Heart right ventricle (tissue), 16 donors: ENCODE measurements around the gene OXNAD1. TPM values are rescaled to one million over a fixed set of nuclear protein-coding genes. Genes with fewer than 3 reads are reported as not detected.
A peak's percentile ranks its signal among the peaks of the same experiment; 100 is the strongest.

Source experiments
- ATAC-seq, 8 donors: fragments of 200-7000 bp; cut with Tn5 transposase; one replicate each; pipeline ENCODE4 v1.9.1; 2020; ENCODE audit warnings: mild to moderate bottlenecking in 8 of 8, moderate library complexity in 8 of 8, moderate number of reproducible peaks in 1 of 8
- DNase-seq, 2 donors: peaks; one replicate each; pipeline ENCODE4 v3.0.0-alpha.2; 2020
- H3K27ac ChIP-seq, 10 donors: fragments of 200-600 bp; sonication (generic) in 2 of 10; one replicate each; pipeline versions ENCODE4 v1.5.0 to v1.8.0; 2020 to 2022; ENCODE audit warnings: mild to moderate bottlenecking in 3 of 10
- H3K27me3 ChIP-seq, 7 donors: fragments of 200-600 bp; one replicate each; pipeline ENCODE4 v1.8.0; 2021 to 2022; ENCODE audit warnings: mild to moderate bottlenecking in 2 of 7
- H3K36me3 ChIP-seq, 9 donors: fragments of 200-600 bp; sonication (generic) in 1 of 9; one replicate each; pipeline versions ENCODE4 v1.5.0 to v1.8.0; 2020 to 2022; ENCODE audit warnings: mild to moderate bottlenecking in 2 of 9
- H3K4me1 ChIP-seq, 9 donors: fragments of 200-600 bp; sonication (generic) in 1 of 9; one replicate each; pipeline versions ENCODE4 v1.5.0 to v1.8.0; 2020 to 2022; ENCODE audit warnings: mild to moderate bottlenecking in 4 of 9
- H3K4me3 ChIP-seq, 10 donors: fragments of 200-600 bp; sonication (generic) in 2 of 10; one replicate each; pipeline versions ENCODE4 v1.5.0 to v1.8.0; 2020 to 2022; ENCODE audit warnings: mild to moderate bottlenecking in 7 of 10, moderate library complexity in 2 of 10
- H3K9me3 ChIP-seq, 11 donors: fragments of 200-600 bp in 10 of 11; sonication (generic) in 2 of 11; one replicate each; pipeline versions ENCODE4 v1.5.0 to v1.8.0; 2013 to 2022; ENCODE audit warnings: mild to moderate bottlenecking in 2 of 11, control low read depth in 1 of 11, moderate library complexity in 1 of 11
- CTCF ChIP-seq, 9 donors: fragments of 200-600 bp; sonication (generic) in 2 of 9; IDR thresholded peaks; one replicate each; pipeline versions ENCODE4 v1.5.0 to v1.8.0; 2021 to 2022; ENCODE audit warnings: antibody characterized with exemption in 9 of 9, mild to moderate bottlenecking in 5 of 9, moderate library complexity in 1 of 9
- WGBS, 2 donors: extraction: QIAGEN DNeasy Blood & Tissue Kit; methylation state at CpG; one replicate each; pipeline ENCODE4 v1.1.7; 2013; ENCODE audit warnings: inconsistent platforms in 1 of 2; 5-methylcytosine and 5-hydroxymethylcytosine counted together
- intact Hi-C, 10 donors: fragments of 100-400 bp; cut with DNase I; formaldehyde crosslinking; loops; one replicate each; pipeline versions ENCODE4 v1.11.1 to v1.14.2; 2022
- polyA plus RNA-seq, 2 donors: library from polyadenylated mRNA; stranded (reverse); fragments of 200-250 nt; gene quantifications; one replicate each; pipeline ENCODE4 v1.2.3, GENCODE V29; 2013
- total RNA-seq, 10 donors: library from RNA; stranded (reverse); fragmentation: NEBNext Ultra II Directional in 3 of 10; extraction: Animal tissue kit (Norgen Biotek cat#: 25700) in 3 of 10; gene quantifications; one replicate each; pipeline versions ENCODE4 v1.2.1 to v1.2.4, GENCODE V29; 2021 to 2023
- donor health status: Arrhythmogenic right ventricular cardiomyopathy.
- donor health status: ischemic (EF 13 %, LVEDD 7.1; RV severe dilation, severe dysfunction).
- donor health status: healthy with polysubstance abuse.
- donor health status: DM: no; HTN: yes; CAD: no.
- donor health status: DM: no; HTN: no; CAD: no.
- donor health status: ischemic (EF 25% LVEDD 6.9; RV normal size, moderate dysfunction).
- donor health status: ischemic (EF 25% LVEDD 5.7; RV mildly dilated, moderate dysfunction).
- donor health status: healthy.
- donor health status: DM: yes; HTN: yes; CAD: no.
- donor health status: Ischemic cardiomyopathy.
- donor health status: ischemic (EF 35%, LVEDD 5.7; RV mildly dilated, moderate dysfunction).
- donor health status: nonischemic (EF 11% LVEDD 7.7; RV severe dilation, severe dysfunction).
- donor health status: DM: yes; HTN: yes; CAD: no.
- donor health status: PGD.
- donor health status: ischemic (EF 29% LVEDD 5.4; RV normal size, mild dysfunction).
- donor health status: nonischemic (EF 23%, LVEDD 6.1; RV moderate dilation, normal function).

The OXNAD1 gene
- total and polyA plus RNA-seq, 12 donors, result 4.2 to 22.8 (median 17.1) TPM

- intact Hi-C loops, result loop anchor here in 4 of 10 donors (5.0 to 10.0 kb wide), 2 partner anchors 169 to 217 kb away; partner anchors contain the start of gene RFTN1 (in 3 of the 4)
- peaks cover 0 to 56% (median 8%) of the 10 kb centered on the region in 9 donors for H3K36me3 ChIP-seq
- no peak for TF ChIP-seq CTCF (IDR thresholded peaks at IDR 0.05)
- no peak for DNase-seq
- peaks cover 0 to 14% (median 0%) of the 10 kb centered on the region in 11 donors for H3K9me3 ChIP-seq
- H3K4me1 ChIP-seq, result peaks cover 0 to 48% (median 12%) of the 10 kb centered on the region in 9 donors
- no peak overlapping the region for H3K4me3 ChIP-seq
- no peaks in the 10 kb centered on the region for H3K27me3 ChIP-seq
- H3K27ac ChIP-seq, result no peak overlapping the region
- 53 to 59% methylated on average over 9 of the region's 9 CpGs for WGBS, 2 donors
- ATAC-seq, result peak in 6 of 8 donors; percentile 13 to 61 (median 42)
These were observed 33.2 kb downstream of the OXNAD1 start for GRCh38 chr3:16297997-16298885.

- ATAC-seq (no peak), DNase-seq (no peak)
- H3K4me1 ChIP-seq, result peaks cover 0 to 54% (median 12%) of the 10 kb centered on the region in 9 donors
- intact Hi-C loops, result loop anchor here in 4 of 10 donors (5.0 to 10.0 kb wide), 2 partner anchors 168 to 216 kb away; partner anchors contain the start of gene RFTN1 (in 3 of the 4)
- no peak for TF ChIP-seq CTCF (IDR thresholded peaks at IDR 0.05)
- H3K36me3 ChIP-seq, result peaks cover 0 to 63% (median 10%) of the 10 kb centered on the region in 9 donors
- no peak overlapping the region for H3K27ac ChIP-seq
- 51% methylated on average over 6 of the region's 6 CpGs for WGBS, 2 donors
- no peak overlapping the region for H3K4me3 ChIP-seq
- H3K27me3 ChIP-seq, result no peaks in the 10 kb centered on the region
- peaks cover 0 to 7% (median 0%) of the 10 kb centered on the region in 11 donors for H3K9me3 ChIP-seq
These were observed 33.9 kb downstream of the OXNAD1 start for GRCh38 chr3:16298891-16299290.

GRCh38 chr3:16299746-16300145 is 34.7 kb downstream of the OXNAD1 start:
- H3K4me1 ChIP-seq, result peaks cover 0 to 52% (median 12%) of the 10 kb centered on the region in 9 donors
- no peaks in the 10 kb centered on the region for H3K27me3 ChIP-seq
- DNase-seq (no peak), ATAC-seq (no peak)
- peak overlapping the region in 1 of 10 donors; percentile 48 for H3K27ac ChIP-seq
- 88 to 92% methylated on average over 3 of the region's 3 CpGs for WGBS, 2 donors
- peaks cover 0 to 69% (median 10%) of the 10 kb centered on the region in 9 donors for H3K36me3 ChIP-seq
- TF ChIP-seq CTCF (IDR thresholded peaks at IDR 0.05), result no peak
- H3K4me3 ChIP-seq, result no peak overlapping the region
- peaks cover 0 to 3% (median 0%) of the 10 kb centered on the region in 11 donors for H3K9me3 ChIP-seq
- intact Hi-C loops, result loop anchor here in 4 of 10 donors (5.0 to 10.0 kb wide), 2 partner anchors 168 to 215 kb away; partner anchors contain the start of gene RFTN1 (in 3 of the 4)

GRCh38 chr3:16300307-16300706 is 35.3 kb downstream of the OXNAD1 start:
- no peak for TF ChIP-seq CTCF (IDR thresholded peaks at IDR 0.05)
- ATAC-seq (no peak), DNase-seq (no peak)
- Histone ChIP-seq H3K9me3 (peaks cover 0 to 3% (median 0%) of the 10 kb centered on the region in 11 donors), H3K27me3 (no peaks in the 10 kb centered on the region), H3K27ac (peak overlapping the region in 2 of 10 donors; percentile 20 to 77), H3K36me3 (peaks cover 0 to 69% (median 10%) of the 10 kb centered on the region in 9 donors), H3K4me3 (no peak overlapping the region), H3K4me1 (peaks cover 0 to 46% (median 12%) of the 10 kb centered on the region in 9 donors)
- intact Hi-C loops, result no loop called here
- WGBS, 2 donors, result 65 to 81% methylated on average over 2 of the region's 2 CpGs
